GM23248 (cell line): ENCODE results near the gene PCGF5.

Experiments
- EZH2 ChIP-seq: fragments of 200-600 bp; sonication (generic); IDR thresholded peaks from 2 replicates; pipeline ENCODE4 v1.6.1; 2018; ENCODE audit warnings: antibody characterized with exemption, mild to moderate bottlenecking; ENCODE audit not compliant: insufficient read depth, poor library complexity, severe bottlenecking
- EZH2phosphoT487 ChIP-seq: fragments of 200-600 bp; sonication (generic); IDR thresholded peaks from 2 replicates; pipeline ENCODE4 v1.6.1; 2018; ENCODE audit warnings: antibody characterized with exemption, moderate library complexity, mild to moderate bottlenecking, low read depth; ENCODE audit not compliant: insufficient read depth

DNA sequence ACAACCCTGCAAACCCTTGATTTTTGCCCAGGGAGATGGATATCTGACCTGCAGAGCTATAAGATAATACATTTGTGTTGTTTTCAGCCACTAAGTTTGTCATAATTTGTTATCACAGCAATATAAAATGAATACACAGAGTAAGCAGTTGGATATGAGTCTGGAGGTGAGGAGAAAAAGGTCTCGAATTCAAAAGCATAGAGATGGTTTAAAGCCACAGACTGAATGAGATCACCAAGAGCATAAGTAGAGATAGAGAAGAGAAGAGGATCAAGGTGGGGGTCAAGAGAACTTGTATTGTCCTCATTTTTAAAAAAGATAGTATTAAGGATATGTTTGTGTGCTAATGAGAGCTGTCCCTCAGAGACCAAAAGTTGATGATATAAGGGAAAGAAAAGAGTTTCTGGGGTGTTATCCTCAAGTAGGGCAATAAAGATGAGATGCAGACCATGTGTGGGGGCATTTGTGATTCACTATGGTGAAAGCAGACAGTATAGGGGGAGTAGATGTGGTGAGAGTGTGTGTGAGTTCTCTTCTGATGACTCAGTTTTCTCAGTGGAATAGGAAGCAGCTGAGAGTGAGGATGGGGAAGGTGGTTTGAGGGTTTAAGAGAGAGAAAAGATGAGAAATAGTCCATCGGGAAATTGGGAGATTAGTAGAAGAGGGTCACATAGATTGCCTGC is 25.8 kb upstream of the PCGF5 start:
- no peak for TF ChIP-seq EZH2
- TF ChIP-seq EZH2phosphoT487: no peak
